Stomach (tissue), 4 donors: ENCODE measurements around the gene NPY4R.
"Not testable (repeated sequence)": the region's sequence is repeated elsewhere in the genome, so short reads cannot be mapped to it uniquely, and the experiment has no call there.

Source experiments
- CTCF ChIP-seq, 7 experiments: fragments of 450-650 bp in 4 of 7; fragments of 200-600 bp in 3 of 7; sonication (generic) in 3 of 7; IDR thresholded peaks; one replicate each; pipeline ENCODE4 v1.5.1; 2016 to 2019; ENCODE audit warnings: antibody characterized with exemption in 7 of 7, control low read depth in 2 of 7, mild to moderate bottlenecking in 1 of 7
- POLR2A ChIP-seq, 4 donors: fragments of 450-650 bp; IDR thresholded peaks; one replicate each; pipeline ENCODE4 v1.6.1; 2016; ENCODE audit warnings: antibody characterized with exemption in 4 of 4, control low read depth in 2 of 4, mild to moderate bottlenecking in 1 of 4, moderate library complexity in 1 of 4
- POLR2AphosphoS5 ChIP-seq, 3 donors: sonication (generic); formaldehyde crosslinking; IDR thresholded peaks; one replicate each; pipeline ENCODE4 v1.6.1; 2016; ENCODE audit warnings: antibody characterized with exemption in 3 of 3

DNA sequence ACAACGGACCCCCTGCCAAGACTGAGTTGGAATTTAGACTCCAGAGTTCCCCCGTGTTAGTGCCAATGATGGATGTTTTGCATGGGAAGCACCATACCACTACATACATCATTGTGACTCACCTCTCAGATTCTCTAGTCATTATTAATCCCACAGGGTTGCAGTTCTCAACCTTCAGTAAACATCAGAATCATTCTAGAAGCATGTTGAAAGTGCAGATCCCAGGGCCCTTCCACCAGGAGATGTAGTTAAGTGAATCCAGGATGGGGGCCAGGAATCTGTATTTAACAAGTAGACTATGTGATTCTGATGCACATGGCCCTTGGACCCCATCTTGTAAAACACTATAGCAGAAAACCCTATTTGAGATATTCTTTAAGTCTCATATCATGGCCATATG is 2.1 kb downstream of the NPY4R start:
- not testable (repeated sequence) for TF ChIP-seq CTCF, POLR2A, POLR2AphosphoS5 (IDR thresholded peaks at IDR 0.05)
